ENCODE measurements around the gene RRAGC.

GRCh38 chr1:38858833-38859560 is 575 bp downstream of the RRAGC start:
- no peak for TF ChIP-seq FOSL1 (CRISPR knock-in tag; IDR thresholded peaks at IDR 0.05; ENCODE audit: borderline replicate concordance)
- TF ChIP-seq MAFK (conservative IDR thresholded peaks at IDR 0.05 in 1 of 2, IDR thresholded peaks at IDR 0.05 in 1 of 2; ENCODE audit: low read length in 2 of 2), result no peak
- TF ChIP-seq POLR2A (IDR thresholded peaks at IDR 0.05; ENCODE audit: insufficient read depth in 1 of 2, low read depth in 2 of 2, low read length in 2 of 2), result 0 out of 4 replicates have a peak, but pooled peaks of 1 of the 2 experiments have one; percentile 1
- TF ChIP-seq JUN (CRISPR knock-in tag; IDR thresholded peaks at IDR 0.05), result no peak
